DLD1 (cell line): Measurements from ENCODE around the gene TMEM255B.

Experiments
- in situ Hi-C: cut with HindIII; loops from 2 replicates; pipeline ENCODE4 v1.10.0; 2017; ENCODE audit warnings: low sequenced_read_pairs

TMEM255B gene

DNA sequence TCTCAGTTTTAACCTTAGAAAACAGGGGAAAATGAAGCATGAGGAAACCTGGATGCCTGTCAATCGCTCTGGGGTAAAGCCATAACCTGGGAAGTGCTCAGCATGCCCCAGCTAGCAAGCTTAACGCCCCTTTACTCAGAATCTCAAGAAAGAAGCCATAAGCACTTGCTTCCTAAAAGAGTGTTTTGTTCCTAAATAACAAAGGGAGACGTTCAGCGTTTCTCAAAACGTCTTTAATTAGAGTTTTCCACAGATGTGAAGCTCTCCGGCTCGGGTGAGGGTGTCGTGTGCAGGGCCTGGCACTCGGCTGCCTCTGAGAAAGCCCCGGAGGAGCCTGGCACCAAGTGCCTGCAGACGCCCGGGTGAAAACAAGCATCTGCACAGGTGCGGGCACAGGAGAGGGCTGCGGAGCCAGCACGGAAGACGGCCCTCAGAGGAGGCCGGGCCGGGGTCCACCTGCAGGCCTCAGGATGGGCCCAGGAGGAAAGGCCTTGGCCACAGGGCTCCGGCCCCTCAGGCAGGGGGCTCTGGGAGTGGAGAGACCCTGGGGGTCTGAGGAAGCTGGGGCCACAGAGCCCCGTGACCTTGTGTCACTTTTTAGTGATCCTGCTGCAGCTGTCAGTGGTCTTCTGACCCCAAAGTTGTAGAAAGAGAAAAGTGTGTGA, 98.6 kb downstream of the TMEM255B start:
- in situ Hi-C loops, result no loop called here

DNA sequence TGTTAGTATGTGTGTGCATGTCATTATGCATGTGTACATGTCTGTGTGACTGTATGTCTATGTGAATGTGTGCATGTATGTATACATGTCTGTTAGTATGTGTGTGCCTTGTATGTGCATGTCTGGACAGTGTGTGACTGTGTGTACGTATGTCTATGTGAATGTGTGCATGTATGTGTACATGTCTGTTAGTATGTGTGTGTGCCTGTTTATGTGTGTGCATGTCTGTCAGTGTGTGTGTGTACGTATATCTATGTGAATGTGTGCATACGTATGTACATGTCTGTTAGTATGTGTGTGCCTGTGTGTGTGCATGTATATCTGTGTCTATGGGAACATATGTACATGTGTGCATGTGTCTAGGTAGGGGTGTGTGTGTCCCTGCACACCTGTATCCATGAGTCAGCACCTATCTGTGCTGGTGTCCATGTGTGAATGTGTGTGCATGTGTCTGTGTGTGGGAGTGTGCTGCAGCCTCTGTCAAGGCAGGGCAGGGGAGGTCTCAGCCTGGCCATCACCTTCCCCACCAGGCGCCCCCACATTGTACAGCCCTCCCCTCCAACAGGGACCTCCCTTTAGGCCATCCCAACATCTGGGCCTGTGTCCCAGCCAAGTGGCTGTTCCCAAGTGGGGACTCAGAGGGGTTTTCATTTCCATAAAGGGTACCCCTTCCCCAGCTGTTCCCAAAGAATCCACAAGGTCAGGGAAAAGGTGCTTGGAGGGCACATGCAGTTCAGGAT, 100.5 kb downstream of the TMEM255B start:
- in situ Hi-C loops, result no loop called here

DNA sequence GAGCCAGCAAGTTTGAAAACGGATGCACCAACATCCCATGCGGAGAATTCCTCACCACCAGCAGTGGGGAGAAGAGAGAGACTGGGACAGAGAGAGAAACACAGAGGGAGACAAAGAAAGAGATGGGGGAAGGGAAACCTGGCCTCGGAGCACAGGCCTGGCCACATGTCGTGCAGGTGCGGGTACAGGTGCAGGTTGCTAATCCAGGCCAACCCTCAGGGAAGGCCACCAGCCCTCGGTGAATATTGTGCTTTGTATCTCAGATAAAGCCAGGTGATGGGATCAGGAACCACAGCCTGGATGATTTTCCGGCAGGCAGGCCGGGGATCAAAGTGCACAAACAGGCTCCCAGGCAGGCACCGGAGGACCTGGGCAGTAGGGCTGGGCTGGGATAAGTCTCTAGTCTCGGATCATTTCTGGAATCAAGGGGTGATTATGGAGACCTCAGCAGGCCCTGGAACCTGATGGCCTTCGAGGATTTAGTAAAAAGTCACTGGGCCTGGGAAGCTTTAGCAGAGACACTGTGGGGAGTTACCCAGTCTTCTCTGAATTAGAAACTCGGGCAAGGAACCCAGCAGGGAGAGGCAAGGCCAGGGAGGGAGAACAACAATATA, 101.1 kb downstream of the TMEM255B start:
- in situ Hi-C loops, result no loop called here

DNA sequence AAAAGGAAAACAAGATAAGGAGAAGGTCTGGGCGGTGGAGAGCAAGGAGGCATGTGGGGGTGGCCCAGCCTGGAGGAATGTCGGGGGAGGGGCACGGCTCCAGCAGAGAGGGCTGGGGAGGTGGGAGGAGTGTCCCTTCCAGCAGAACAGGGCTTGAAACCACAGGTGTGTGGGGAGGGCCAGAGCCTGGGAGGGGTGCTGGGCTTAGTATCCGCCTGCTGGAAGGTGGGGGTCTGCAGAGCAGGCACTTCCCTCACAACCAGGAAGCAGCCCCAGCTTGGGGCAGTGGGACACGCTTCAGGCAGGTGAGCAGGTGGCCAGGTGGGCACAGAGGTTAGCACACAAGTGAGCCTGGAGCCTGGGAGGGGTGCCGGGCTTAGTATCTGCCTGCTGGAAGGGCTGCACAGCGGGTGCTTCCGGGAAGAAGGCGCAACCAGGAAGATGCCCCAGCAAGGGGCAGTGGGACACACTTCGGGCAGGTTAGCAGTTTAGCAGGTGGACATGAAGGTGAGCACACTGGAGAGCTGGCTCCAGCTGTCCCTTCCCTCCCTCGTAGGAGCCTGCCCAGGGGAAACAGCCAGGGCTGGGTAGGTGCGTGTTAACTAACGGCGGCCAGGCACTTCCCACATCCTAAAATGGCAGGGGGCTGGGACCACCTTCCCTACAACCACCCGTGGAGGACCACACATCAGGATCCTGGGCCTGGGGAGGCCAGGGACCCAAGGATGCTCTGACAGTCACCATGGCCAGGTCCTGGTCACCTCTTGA, 101.8 kb downstream of the TMEM255B start:
- in situ Hi-C loops, result no loop called here

- in situ Hi-C loops, result no loop called here
These were observed 102.5 kb downstream of the TMEM255B start for GRCh38 chr13:113861433-113862030.

DNA sequence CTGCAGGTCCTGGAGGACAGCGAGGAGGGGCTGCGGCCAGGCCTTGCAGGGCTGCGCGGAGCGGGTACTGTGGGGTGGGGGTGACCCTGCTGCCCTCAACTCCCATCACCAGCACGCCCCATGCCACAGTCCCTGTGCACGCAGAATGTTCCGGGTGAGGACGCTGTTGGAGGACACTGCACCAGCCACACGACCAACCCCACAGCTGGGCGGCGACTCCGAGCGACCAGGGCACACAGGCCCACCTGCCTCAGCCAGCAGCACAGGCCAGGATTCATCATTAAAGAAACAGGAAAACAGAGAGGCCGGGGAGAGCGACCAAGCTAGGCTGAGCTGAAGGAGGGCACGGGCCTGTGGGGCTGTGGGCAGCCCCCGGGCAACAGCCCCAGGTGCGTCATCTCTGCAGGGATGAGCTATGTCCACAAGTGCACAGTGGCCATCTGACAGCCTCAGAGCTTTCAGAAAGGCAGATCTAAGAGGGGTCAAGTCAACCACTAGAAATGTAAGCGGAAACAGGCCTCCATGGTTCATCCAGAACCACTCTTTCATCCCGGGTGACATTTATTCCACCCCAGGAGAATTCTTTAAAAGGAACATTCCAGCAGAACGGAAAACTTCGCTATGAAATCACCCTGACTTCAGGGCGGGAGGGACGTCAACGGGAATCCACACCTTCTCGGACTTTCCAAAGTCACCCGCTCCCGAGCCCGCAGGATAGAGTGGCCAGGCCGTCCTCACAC, 103.3 kb downstream of the TMEM255B start:
- in situ Hi-C loops, result no loop called here

DNA sequence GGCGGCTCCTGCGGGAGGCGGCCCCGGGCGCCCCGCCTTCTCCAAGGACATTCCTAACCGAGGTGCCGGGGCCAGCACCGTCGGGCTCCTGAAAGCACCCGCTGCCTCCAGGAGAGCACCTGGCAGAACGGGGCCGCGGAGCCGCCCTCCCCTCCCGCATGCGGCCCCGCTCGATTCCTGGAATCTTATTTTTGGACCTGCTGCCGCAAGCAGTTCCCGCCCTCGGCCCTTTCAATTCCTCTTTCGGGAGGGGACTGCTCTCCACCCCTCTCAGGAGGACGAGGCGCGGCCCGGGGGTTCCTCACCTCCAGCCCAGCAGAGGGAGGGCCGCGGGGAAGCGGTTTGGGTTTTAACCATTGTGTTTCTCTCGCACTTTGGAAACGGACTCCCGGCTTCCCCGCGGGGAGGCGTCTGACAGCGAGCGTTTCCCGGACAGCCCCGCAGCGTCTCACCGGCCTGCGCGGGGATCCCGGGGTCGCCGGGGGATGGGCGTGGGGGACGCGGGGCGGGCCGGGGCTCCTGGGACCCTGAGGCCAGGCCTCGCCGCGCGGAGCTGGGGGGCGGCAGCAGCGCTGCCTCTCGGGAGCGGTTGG, 104.0 kb downstream of the TMEM255B start:
- in situ Hi-C loops, result no loop called here

DNA sequence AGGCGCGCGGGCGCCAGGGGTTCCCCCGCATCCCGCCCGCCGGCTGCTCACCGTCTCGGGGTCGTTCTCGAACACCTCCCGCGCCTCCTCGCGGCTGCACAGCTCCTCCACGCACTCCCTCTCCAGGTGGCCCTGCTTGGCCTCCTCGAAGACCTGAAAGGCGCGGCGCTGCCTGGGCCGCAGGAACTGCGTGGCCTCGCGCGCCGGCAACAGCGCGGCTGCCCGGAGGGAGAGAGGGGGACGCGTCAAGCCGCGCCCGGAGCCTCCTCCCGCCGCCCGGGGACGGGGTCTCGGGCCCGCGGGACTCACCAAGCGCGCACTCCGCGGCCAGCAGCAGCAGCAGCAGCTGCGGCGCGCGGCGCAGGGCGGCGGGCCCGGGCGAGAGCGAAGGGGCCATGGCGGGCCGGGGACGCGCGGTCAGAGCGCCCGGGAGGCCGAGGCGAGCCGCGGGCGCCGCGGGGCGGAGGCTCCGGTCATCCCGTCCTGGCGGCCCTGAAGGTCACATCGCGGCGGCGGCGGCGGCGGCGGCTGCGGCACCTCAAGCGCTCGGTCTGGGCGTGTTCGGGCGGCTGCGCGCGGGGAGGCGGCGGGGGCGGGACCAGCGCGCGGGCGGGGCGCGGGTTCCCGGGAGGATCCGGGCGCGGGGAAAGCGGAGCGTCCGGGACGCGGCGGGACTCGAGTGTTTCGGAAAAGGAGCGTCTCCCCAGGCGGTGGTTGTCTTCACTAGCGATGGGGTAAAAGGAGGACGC, 104.7 kb downstream of the TMEM255B start, which contains the start of gene GAS6:
TSS of gene GAS6 (minus strand) at position 553 of the 749 bp plus-strand sequence. CDS start at position 397, 156 bp downstream.
- in situ Hi-C loops, result no loop called here

DNA sequence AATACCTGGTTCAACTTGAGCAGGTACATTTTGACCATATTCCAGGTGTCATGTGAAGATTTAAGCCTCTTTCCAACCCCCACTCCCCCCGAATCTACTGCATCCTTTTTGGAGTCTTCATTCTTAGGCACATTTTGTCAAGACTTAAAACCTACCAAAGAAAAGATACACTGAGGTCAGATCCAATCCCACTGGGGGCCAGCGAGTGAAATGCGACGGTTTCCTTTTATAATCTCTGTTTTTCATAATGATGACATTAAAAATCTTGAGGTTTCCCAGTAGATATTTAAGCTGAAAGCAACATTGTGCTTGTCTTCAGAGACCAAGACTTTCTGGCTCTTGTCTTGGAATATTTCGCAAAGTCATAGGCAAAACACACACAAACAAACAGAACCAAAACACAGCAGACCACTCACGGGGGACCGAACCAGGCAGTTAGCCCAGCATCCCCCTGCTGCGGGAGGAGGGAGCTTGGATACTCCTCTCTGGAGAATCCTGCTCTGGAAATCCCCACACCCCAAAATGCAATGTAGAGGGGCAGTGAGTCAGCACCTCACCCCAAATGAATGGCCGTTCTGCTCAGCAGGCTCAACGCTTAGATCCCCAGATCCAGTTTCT, 105.4 kb downstream of the TMEM255B start:
- in situ Hi-C loops, result no loop called here

- in situ Hi-C loops, result no loop called here
These were observed 106.4 kb downstream of the TMEM255B start for GRCh38 chr13:113865427-113865826.
